HG03575 (cell line): ENCODE data around the gene S100A11.
"Not testable (repeated sequence)": the region's sequence is repeated elsewhere in the genome, so short reads cannot be mapped to it uniquely, and the experiment has no call there.

ENCODE experiments used
- ATAC-seq: cut with Tn5 transposase; IDR thresholded peaks from one replicate; pipeline ENCODE4 v1.9.1; 2021; ENCODE audit not compliant: unreplicated experiment, insufficient number of reproducible peaks, low FRiP score; ENCODE audit errors: extremely low read depth

Gene S100A11

DNA sequence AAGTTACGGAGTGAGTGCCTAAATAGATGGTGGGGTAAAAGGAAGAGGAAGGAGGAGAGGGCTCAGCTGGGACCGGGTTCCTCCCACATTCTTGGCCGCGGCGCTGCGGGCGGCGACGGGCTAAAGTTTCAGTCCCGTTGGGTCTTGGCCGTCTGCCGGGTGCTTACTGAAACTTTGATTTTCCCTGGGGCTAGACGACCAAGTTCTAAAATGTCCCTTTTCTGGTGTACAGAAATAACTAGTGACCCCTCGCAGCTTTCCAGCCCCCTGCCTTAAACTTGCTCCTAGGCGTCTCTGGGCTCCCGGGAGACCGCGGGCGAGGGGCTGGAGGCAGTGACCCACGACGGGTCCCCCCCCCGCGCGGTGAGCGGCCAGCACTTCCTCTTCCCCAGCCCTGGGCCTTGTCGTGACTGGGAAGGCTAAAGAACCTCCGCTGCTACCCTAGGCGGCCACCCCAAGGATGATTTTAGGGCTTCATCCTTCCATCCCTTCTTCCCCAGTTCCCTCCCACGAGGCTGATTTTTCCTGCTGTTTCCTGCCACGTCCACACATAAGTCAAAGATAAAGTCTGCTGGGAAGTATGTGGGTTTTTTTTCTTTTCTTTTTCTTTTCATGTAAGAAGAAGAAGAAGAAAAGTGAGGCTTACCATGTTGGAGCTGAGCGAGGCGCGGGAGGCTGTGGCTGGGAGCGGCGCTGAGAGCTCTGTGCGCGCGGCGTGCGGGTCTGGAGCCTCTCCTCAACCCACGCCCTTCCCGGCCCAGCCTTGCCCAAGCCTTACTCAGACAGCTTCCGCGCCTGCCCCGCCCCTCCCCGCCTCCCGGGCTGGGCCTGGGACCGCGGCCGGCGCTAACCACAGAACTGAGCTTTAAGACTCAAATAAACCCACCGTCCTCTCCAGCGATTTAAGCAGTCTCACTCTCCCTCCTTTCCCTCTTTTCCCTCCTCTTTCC is at the start of gene S100A11:
Gene S100A11, minus strand, starts transcription at position 738 of the 950 bp plus-strand sequence. Its CDS starts 89 bp downstream, at position 649.
- ATAC-seq: no peak

DNA sequence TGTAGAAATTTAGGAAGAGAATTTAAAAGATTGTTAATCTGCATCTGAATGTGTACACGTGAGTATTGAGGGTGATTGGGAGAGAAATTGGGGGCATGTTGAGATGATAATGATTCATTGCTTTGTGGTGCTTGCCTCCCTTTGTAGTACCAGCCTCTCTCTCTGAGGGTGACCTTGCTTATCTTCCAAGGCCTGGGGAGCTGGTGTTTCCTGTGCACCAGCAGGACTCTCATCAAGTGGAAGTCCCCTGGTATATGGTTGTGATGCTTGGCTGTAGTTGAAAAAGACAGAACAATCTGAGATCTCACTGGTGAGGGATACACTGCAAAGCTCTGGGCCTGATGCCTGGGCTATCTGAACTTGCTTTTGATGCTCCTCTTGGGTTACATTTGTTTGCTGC is 48.0 kb upstream of the S100A11 start:
- ATAC-seq: no peak

DNA sequence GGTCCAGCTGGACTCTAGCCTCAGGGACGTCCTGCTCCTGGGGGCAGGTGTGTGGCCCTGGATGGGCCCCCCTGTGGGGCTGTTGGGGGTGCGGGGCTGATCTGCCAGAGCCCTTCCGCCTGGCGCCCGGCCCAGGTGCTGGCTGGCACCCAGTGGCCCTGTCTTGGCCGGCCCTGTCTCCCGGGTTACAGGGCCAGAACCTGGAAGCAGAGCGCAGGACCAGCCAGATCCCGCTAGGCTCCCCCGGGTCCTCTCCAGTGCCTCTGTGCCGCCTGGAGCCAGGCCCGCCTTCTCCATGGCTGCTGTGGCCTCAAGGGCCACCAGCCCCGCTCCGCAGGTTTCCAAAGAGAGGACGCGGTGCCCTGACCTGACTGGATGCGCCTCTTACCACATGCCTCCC is 44.2 kb upstream of the S100A11 start:
- ATAC-seq: not testable (repeated sequence)

DNA sequence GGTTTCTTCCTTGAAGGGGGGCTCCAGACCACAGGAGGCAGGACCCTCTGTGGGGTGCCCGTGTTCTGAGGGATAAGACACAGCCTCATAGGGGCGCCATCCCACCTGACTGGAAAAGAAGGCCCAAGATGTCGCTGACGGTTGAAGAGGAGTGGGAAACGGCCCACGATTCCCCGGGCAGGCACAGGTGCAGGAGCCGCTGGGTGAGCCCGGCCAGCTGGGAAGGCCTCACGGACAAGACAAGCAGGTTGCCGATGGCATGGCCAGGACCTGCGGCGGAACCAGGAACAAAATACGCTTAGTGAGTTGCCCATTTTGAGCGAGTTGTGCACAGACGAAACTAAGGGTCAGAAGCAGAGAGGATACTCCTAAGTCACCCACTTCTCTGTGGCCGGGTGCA is 43.7 kb upstream of the S100A11 start:
- not testable (repeated sequence) for ATAC-seq

DNA sequence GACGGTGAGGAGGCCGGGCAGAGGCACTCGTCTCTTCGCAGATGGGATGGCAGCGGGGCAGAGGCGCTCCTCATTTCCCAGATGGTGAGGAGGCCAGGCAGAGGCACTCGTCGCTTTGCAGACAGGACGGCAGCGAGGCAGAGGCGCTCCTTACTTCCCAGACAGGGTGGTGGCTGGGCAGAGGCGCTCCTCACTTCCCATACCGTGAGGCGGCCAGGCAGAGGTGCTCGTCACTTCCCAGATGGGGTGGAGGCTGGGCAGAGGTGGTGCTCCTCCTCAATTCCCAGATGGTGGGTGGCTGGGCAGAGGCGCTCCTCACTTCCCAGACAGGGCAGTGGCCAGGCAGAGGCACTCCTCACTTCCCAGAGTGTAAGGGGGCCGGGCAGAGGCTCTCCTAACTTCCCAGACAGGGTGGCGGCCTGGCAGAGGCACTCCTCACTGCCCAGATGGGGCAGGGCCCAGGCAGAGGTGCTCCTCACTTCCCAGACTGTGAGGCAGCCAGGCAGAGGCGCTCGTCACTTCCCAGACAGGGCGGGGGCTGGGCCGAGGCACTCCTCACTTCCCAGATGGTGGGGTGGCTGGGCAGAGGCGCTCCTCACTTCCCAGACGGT is 42.1 kb upstream of the S100A11 start:
- no peak for ATAC-seq

DNA sequence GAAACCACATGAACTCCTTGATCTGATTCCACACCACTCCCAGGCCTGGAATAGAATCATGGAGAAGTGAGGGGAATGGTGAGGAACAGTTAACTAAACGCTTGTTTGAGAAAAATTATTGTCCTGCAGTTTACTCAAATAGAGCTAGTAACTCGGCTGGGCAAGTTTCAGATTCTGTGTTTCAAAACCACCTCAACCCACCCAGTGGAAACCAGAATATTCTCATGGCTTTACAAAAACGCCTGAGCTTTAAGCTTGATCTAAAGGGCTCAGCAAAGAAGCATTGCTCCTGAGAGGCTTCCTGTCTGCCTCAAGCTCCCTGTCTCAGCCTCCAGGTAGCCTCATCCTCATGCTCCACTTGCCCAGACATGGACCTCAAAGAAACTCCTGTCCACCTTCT is 35.5 kb upstream of the S100A11 start:
- ATAC-seq: no peak

DNA sequence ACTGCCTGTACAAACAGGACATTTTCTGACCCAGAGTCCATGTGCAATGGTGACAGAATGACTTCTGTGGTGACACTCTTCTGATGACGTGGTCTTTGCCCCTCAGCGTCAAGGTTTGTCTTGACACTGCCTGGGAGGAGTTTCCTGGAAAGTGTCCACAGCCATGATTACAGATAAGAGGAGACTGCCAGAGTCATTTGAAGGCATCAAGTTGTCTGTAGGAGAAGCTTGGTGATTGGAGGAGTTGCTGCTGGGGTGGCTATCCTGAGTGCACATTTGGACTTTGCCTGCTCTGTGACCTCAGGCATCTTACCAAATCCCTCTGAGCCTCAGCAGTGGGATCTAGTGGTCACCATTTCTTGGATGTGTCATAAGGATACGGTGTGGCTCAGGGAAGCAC is 34.3 kb upstream of the S100A11 start:
- no peak for ATAC-seq

DNA sequence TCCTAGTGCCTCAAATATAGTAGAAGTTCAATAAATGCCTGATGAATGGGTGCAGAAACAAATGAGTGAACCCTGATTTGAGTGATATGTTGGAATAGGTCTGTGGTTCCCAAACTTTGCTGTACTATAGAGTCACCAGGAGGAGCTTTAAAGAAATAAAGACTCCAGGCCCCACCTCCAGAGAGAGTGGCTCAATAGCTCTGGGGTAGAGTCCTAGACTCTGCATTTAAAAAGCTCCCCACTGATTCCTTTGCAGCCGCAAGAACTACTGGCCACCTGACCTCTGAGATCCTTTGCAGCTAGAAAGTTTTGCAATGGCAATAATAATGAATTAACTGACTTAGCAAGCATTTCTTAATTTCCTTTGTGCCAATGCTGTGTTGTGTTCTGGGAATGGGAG is 31.1 kb upstream of the S100A11 start:
- no peak for ATAC-seq

DNA sequence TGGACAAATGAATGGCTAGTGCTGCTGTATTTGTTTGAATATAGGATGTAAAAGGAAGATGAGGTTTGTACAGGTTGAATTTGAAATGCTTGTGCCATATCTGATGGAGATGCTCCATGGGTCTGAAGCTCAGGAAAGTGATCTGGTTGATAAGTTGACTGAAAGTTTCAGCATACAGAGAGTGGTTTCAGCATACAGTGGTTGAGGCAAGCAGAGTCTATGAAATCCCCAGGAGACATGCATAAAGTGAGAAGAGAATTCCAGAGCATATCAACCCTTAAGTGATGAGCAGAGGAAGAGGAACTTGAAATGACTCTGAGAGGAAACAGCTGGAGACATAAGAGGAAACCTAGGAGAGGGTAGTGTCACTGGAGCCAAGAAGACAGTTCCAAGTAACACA is 30.3 kb upstream of the S100A11 start:
- ATAC-seq: no peak

DNA sequence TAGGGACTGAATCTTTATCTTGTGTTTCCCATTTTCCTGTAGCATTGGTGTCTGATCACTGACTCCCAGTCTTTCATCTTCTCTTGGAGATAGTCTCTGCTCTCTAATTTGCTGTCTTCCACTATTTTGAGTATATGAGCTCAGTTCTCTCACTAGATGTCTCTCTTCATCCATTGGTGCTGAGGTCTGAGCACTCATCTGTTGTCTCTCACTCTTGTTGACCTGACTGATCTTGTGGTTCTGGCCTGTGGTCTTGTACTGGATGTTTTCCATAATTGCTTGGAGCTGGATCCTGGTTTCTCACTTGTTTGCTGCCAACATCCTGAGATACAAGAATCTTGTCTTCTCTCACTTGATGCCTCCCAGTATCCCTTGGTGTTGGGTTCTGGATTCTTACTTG is 25.1 kb upstream of the S100A11 start:
- ATAC-seq: no peak

DNA sequence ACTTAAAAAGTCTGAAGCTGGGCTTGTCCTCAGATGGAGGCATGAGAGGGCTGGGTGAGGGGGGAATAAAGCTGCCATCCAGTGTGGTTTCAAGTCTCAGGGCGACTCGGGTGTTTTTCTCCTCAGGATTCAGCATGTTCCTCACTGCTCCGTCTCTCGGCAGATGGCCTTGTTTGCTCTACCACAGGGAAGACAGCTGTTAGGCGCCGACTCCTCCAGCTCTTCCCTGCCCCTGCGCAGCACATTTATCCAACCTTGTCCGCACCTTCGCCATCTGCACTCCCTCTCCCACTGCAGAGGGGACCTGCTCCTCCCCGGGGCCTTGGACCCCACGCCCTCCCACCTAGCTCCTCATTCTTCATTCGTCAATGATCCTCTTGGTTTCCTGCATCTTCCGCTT is 16.6 kb upstream of the S100A11 start:
- no peak for ATAC-seq

DNA sequence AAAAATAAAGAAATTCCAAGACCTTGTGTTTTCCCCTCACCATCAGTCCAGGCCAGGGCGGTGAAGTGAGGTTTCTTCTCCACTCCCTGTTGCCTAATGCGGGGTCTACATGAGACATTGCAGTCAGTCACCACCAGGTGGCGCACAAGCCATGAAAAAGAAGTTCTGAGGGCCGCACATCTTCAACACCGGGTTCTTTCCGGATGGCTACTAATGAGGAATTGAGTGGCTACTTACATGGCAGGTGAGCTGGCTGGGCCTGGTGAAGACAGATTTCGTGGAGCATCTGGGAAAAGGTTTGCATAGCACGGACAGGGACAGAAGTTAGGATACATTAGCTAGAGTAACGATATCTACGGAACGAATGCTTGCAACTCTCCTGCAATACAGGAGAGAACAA is 15.8 kb upstream of the S100A11 start:
- no peak for ATAC-seq

DNA sequence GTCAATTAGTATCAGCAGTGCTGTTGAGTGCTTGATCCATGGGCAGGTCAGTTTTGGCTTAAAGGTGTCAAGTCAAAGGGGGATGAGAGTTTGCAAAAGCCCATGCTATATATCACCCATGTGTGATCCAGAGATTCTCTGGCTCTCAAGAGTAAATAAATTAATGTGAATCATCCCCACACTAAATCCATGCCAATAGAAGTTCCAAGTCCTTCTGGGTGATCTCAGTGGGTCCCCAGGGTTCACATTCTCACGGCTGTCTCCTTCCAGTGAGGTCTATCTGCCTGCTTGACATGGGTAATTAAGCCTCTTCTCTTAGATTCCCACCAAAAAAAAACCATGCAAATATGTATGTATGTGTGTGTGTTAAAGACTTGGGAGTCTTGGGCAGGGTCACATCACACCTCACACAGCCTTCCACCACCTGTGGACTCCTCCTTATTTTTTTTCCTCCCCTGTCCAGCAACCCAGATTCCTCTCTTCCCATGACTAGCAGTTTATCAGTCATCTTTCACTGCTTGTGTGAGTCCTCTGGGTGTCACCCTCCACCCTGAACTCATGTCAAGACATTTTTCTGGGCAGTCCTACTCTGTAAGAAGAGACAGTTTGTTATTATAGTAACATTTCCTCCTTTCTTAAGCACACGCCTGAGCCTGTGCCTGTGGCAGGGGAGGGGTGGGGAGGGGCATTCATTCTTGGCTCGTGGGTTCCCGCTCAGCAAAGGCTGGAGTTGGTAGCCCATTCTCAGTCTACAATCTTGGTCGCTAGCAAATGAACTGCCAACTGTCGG is 14.3 kb upstream of the S100A11 start:
- no peak for ATAC-seq

DNA sequence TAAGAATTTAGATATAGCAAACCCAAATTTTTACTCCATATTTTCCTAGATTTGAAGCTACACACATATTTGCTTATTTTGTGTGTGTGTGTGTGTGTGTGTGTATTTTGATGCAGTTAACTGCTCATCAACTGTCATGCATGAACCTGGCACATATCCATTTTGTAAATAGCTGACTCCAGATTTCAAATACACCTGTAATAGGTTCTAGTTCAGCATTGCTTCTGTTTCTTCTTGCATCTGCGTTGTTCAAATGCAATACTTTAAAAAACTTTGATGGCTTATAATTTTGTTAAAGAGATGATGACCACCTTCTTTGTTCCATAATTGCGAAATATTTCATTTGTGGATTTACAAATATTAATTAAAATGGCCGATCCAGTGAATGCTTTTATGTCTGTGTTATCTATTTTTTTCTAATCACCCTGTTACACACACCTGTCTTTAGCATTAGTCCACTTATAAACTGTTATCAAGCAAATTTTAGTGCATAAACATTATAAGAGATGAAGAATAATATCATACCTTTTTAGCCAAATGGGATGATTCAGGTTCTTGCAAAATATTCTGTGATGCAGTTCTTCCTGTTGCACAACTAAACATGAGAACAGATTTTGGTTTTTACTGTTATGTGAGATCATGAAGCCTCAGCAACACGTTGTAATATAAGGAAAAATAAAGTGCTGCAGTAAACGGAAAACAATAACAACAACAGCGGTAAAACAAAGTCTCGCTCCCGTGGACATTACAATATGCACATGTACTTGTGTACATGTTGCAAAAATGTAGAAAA is 12.7 kb upstream of the S100A11 start:
- ATAC-seq: no peak

DNA sequence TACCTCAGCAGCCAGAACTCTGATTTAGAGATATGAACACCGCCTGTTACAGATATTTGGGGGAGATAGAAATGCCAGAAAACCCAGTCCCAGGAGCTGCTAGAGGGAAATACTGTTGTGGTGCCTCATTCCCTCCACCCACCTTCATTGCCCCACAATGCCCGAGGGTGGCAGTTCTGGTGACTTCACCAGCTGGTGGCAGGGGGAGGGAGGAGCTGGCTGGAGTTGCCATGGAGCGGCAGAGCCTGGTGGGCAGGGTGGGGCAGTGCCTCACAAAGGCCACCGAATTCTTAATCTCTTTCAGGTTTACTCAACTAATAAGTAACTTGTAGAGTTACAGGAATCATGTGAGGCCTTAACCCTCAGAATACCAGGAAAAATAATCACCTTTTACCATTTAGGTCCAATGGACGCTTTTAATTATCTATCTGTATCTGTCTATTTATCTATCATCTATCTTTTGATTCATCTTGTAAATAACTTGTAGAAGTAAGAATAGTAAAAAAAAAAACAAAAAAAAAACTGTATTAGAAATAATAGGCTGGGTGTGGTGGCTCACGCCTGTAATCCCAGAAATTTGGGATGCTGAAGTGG is 11.7 kb upstream of the S100A11 start:
- peak; percentile 6 for ATAC-seq

DNA sequence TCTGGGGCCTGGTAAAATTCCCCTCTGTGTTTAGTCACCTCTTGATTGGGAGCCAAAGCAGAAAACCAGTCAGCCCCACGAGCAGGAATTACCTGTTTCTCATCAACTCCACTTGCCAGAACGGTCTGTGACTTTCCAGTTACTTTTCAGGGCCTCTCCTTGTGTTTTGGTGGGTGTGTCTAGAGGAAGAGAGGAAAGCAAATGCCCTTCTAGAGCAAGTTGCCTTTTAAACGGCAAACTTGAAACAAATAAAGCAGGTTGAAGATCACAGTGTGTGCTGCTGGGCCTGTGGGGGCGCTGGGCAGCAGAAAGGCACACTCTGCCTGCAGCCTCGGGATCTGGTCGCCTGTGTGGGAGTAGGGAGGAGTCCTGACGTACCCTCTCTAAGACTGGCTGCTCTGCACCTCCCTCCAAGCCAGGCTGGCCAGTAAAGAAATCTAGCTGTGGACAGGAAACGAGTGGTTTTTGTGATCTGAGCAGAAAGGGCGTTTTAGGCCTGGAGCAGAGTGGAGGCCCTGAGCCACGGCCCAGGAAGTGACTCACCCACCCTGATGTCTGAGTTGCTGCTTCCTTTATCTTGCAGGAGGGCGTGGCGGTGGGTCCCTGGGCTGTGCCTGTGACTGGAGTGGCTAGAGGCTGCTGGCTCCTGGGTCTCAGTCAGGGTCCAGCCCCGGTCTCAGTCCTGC is 11.1 kb upstream of the S100A11 start:
- peak; percentile 92 for ATAC-seq

DNA sequence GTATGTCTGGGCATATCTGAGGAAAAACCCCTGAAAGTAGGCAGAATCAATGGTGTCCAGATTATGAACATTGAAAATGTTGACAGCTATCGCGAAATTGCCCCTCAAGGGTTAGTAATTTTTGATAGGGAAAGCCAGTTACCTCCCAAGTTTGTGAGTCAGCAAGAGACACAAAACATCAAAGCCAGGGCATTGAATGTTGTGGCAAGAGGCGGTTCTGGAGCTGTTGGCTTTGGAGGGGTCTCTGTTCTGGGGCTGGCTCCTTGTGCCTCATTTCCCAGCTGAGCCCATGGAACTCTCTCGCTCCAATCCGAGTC is 10.6 kb upstream of the S100A11 start:
- ATAC-seq: no peak

DNA sequence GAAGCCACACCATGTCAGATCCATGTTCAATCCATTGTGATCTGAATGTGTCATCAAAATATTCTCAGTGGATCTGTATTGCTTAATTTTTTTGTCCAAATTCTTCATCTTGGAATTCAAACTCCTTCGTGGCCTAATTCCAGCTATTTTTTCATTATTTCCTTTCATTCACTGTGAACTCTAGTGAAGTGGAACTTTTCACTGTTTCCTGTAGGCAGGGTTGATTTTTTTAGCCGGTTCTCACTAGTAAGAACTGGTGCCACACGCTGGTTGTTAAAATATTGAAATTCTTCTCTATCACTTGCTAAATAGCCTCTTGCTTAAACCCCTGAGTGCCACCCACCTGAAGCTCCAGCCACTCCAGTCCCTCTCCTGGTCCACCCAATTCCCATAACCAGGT is 7.6 kb upstream of the S100A11 start:
- no peak for ATAC-seq
